Loucy (cell line): ENCODE measurements around the gene TSPAN9.

ENCODE experiments used
- H2AFZ ChIP-seq: fragments of 200-600 bp; sonication (generic); 2 replicates; pipeline ENCODE4 v1.6.0; 2016; ENCODE audit warnings: antibody characterized with exemption, mild to moderate bottlenecking, low read length, moderate library complexity
- H3F3A ChIP-seq: fragments of 200-600 bp; 2 replicates; pipeline ENCODE4 v1.6.0; 2016; ENCODE audit warnings: antibody characterized with exemption, low read depth, mild to moderate bottlenecking
- H3K27me3 ChIP-seq: fragments of 200-600 bp; sonication (generic); 2 replicates; pipeline ENCODE4 v1.6.1; 2014; ENCODE audit warnings: low read length, mild to moderate bottlenecking; ENCODE audit not compliant: insufficient read depth, poor library complexity, severe bottlenecking
- H3K36me3 ChIP-seq: fragments of 200-600 bp; sonication (generic); 2 replicates; pipeline ENCODE4 v1.6.1; 2016; ENCODE audit warnings: low read length; ENCODE audit not compliant: insufficient read depth
- H3K4me1 ChIP-seq: fragments of 200-600 bp; sonication (generic); 2 replicates; pipeline ENCODE4 v1.5.1; 2014; ENCODE audit warnings: low read length, mild to moderate bottlenecking; ENCODE audit not compliant: insufficient read depth, poor library complexity, severe bottlenecking
- H3K4me2 ChIP-seq: fragments of 200-600 bp; sonication (generic); 2 replicates; pipeline ENCODE4 v1.6.0; 2014; ENCODE audit warnings: antibody characterized with exemption, low read length, low read depth, mild to moderate bottlenecking; ENCODE audit not compliant: poor library complexity, severe bottlenecking
- H3K4me3 ChIP-seq: fragments of 200-600 bp; sonication (generic); 2 replicates; pipeline ENCODE4 v1.5.1; 2014; ENCODE audit warnings: low read length, mild to moderate bottlenecking, mixed read lengths; ENCODE audit not compliant: poor library complexity, severe bottlenecking
- H3K79me2 ChIP-seq: fragments of 200-600 bp; sonication (generic); 2 replicates; pipeline ENCODE4 v1.6.1; 2014; ENCODE audit warnings: low read length; ENCODE audit not compliant: insufficient read depth
- H3K9ac ChIP-seq: fragments of 200-600 bp; sonication (generic); 2 replicates; pipeline ENCODE4 v1.6.0; 2014; ENCODE audit warnings: mild to moderate bottlenecking, low read depth, low read length, moderate library complexity; ENCODE audit not compliant: poor library complexity, severe bottlenecking
- H3K9me2 ChIP-seq: fragments of 200-600 bp; sonication (generic); replicated peaks from 2 replicates; pipeline ENCODE4 v1.6.1; 2016; ENCODE audit warnings: low read depth, low read length, mixed read lengths
- H3K9me3 ChIP-seq: fragments of 200-600 bp; sonication (generic); 2 replicates; pipeline ENCODE4 v1.6.1; 2014; ENCODE audit warnings: mild to moderate bottlenecking, antibody characterized with exemption, low read length, low read depth; ENCODE audit not compliant: insufficient read depth
- H4K20me1 ChIP-seq: fragments of 200-600 bp; sonication (generic); 2 replicates; pipeline ENCODE4 v1.6.0; 2014; ENCODE audit warnings: antibody characterized with exemption, low read length, mild to moderate bottlenecking; ENCODE audit not compliant: insufficient read depth, poor library complexity, severe bottlenecking
- CTCF ChIP-seq: fragments of 200-600 bp; sonication (generic); conservative IDR thresholded peaks from 2 replicates; pipeline ENCODE4 v1.5.1; 2014; ENCODE audit warnings: mild to moderate bottlenecking, antibody characterized with exemption, low read length
- EZH2phosphoT487 ChIP-seq: fragments of 200-600 bp; IDR thresholded peaks from 2 replicates; pipeline ENCODE4 v1.6.1; 2018; ENCODE audit warnings: antibody characterized with exemption, mild to moderate bottlenecking, moderate library complexity, borderline replicate concordance

TSPAN9 gene

GRCh38 chr12:3167636-3168035, 90.5 kb downstream of the TSPAN9 start:
- Histone ChIP-seq H3K9ac (no peak overlapping the region), H3K4me1 (peaks cover 5% of the 10 kb centered on the region), H3K4me2 (no peak overlapping the region), H3K36me3 (no peaks in the 10 kb centered on the region), H3K9me2 (no peaks in the 10 kb centered on the region), H4K20me1 (no peaks in the 10 kb centered on the region), H3K27me3 (no peaks in the 10 kb centered on the region), H3K9me3 (no peaks in the 10 kb centered on the region), H3K4me3 (no peak overlapping the region), H3K79me2 (no peaks in the 10 kb centered on the region), H2AFZ (no peak overlapping the region), H3F3A (no peaks in the 10 kb centered on the region)
- TF ChIP-seq CTCF (no peak), EZH2phosphoT487 (no peak)

GRCh38 chr12:3168223-3169221, 91.3 kb downstream of the TSPAN9 start:
- H4K20me1 ChIP-seq, result no peaks in the 10 kb centered on the region
- H3F3A ChIP-seq, result no peaks in the 10 kb centered on the region
- no peaks in the 10 kb centered on the region for H3K9me2 ChIP-seq
- H2AFZ ChIP-seq, result no peak overlapping the region
- H3K36me3 ChIP-seq, result no peaks in the 10 kb centered on the region
- H3K9ac ChIP-seq, result no peak overlapping the region
- H3K9me3 ChIP-seq, result no peaks in the 10 kb centered on the region
- TF ChIP-seq CTCF (no peak), EZH2phosphoT487 (no peak)
- no peaks in the 10 kb centered on the region for H3K79me2 ChIP-seq
- H3K4me3 ChIP-seq, result no peak overlapping the region
- H3K4me1 ChIP-seq, result peaks cover 5% of the 10 kb centered on the region
- H3K27me3 ChIP-seq, result no peaks in the 10 kb centered on the region
- no peak overlapping the region for H3K4me2 ChIP-seq

- Histone ChIP-seq H2AFZ (no peak overlapping the region), H3K9ac (no peak overlapping the region), H3F3A (no peaks in the 10 kb centered on the region), H3K4me3 (no peak overlapping the region), H3K36me3 (no peaks in the 10 kb centered on the region), H3K79me2 (no peaks in the 10 kb centered on the region), H4K20me1 (no peaks in the 10 kb centered on the region), H3K9me2 (no peaks in the 10 kb centered on the region), H3K27me3 (no peaks in the 10 kb centered on the region), H3K4me1 (peaks cover 5% of the 10 kb centered on the region), H3K4me2 (no peak overlapping the region), H3K9me3 (no peaks in the 10 kb centered on the region)
- TF ChIP-seq EZH2phosphoT487, result no peak
- no peak for TF ChIP-seq CTCF
Measured at GRCh38 chr12:3170423-3171194, 93.4 kb downstream of the TSPAN9 start.
